Astrocyte (in vitro differentiated cells and primary cell): ENCODE measurements around the gene PTPRN2. TPM values are rescaled to one million over a fixed set of nuclear protein-coding genes. Genes with fewer than 3 reads are reported as not detected.

ENCODE experiments used
- DNase-seq: peaks from one replicate; pipeline ENCODE4 v3.0.0-alpha.2; 2010; ENCODE audit warnings: low read depth
- FAIRE-seq: peaks from 2 replicates; lab custom pipeline; 2011; peaks lifted over from hg19 to GRCh38; lab: Jason Lieb, UNC
- H2AFZ ChIP-seq: 2 replicates; pipeline ENCODE4 v1.6.0; 2012; ENCODE audit warnings: low read depth, low read length, inconsistent platforms
- H3K27ac ChIP-seq: 2 replicates; pipeline ENCODE4 v1.5.1; 2011; ENCODE audit warnings: low read depth, low read length, inconsistent platforms
- H3K27me3 ChIP-seq: 2 replicates; pipeline ENCODE4 v1.6.0; 2011; ENCODE audit warnings: low read length, inconsistent platforms; ENCODE audit not compliant: insufficient read depth
- H3K36me3 ChIP-seq: 2 replicates; pipeline ENCODE4 v1.5.1; 2011; ENCODE audit warnings: low read length, inconsistent platforms; ENCODE audit not compliant: insufficient read depth
- H3K4me1 ChIP-seq: 2 replicates; pipeline ENCODE4 v1.5.1; 2011; ENCODE audit warnings: low read length, inconsistent platforms; ENCODE audit not compliant: insufficient read depth
- H3K4me2 ChIP-seq: 2 replicates; pipeline ENCODE4 v1.6.0; 2012; ENCODE audit warnings: low read length, inconsistent platforms
- H3K4me3 ChIP-seq: 2 replicates; pipeline ENCODE4 v1.5.1; 2011; ENCODE audit warnings: low read depth, mild to moderate bottlenecking, low read length, inconsistent platforms; ENCODE audit not compliant: insufficient read depth
- H3K79me2 ChIP-seq: 2 replicates; pipeline ENCODE4 v1.6.0; 2012; ENCODE audit warnings: mild to moderate bottlenecking, low read length, inconsistent platforms; ENCODE audit not compliant: insufficient read depth
- H3K9ac ChIP-seq: 2 replicates; pipeline ENCODE4 v1.6.0; 2012; ENCODE audit warnings: mild to moderate bottlenecking, low read length, inconsistent platforms
- H3K9me3 ChIP-seq: 2 replicates; pipeline ENCODE4 v1.5.1; 2012; ENCODE audit warnings: low read depth, mild to moderate bottlenecking, low read length, inconsistent platforms; ENCODE audit not compliant: insufficient read depth
- H4K20me1 ChIP-seq: 2 replicates; pipeline ENCODE4 v1.6.0; 2012; ENCODE audit warnings: low read length, inconsistent platforms; ENCODE audit not compliant: insufficient read depth
- H3K27ac Mint-ChIP-seq: one replicate; pipeline ENCODE4 v1.8.0; 2021; ENCODE audit warnings: mild to moderate bottlenecking, mixed read lengths; ENCODE audit not compliant: unreplicated experiment
- H3K27me3 Mint-ChIP-seq: one replicate; pipeline ENCODE4 v1.8.0; 2021; ENCODE audit warnings: low read depth, mixed read lengths; ENCODE audit not compliant: unreplicated experiment
- H3K36me3 Mint-ChIP-seq: one replicate; pipeline ENCODE4 v1.8.0; 2021; ENCODE audit warnings: low read depth, mixed read lengths; ENCODE audit not compliant: unreplicated experiment
- H3K4me1 Mint-ChIP-seq: one replicate; pipeline ENCODE4 v1.8.0; 2021; ENCODE audit warnings: low read depth, mixed read lengths; ENCODE audit not compliant: unreplicated experiment
- H3K4me3 Mint-ChIP-seq: one replicate; pipeline ENCODE4 v1.8.0; 2021; ENCODE audit warnings: mild to moderate bottlenecking, moderate library complexity, mixed read lengths; ENCODE audit not compliant: unreplicated experiment
- H3K9me3 Mint-ChIP-seq: one replicate; pipeline ENCODE4 v1.8.0; 2021; ENCODE audit warnings: mild to moderate bottlenecking, mixed read lengths; ENCODE audit not compliant: unreplicated experiment
- CTCF ChIP-seq: IDR thresholded peaks from 2 replicates; pipeline ENCODE4 v1.5.1; 2011; ENCODE audit warnings: low read depth, mild to moderate bottlenecking, inconsistent platforms, low read length, moderate library complexity; ENCODE audit not compliant: insufficient read depth
- EZH2 ChIP-seq: IDR thresholded peaks from 2 replicates; pipeline ENCODE4 v1.6.1; 2012; ENCODE audit warnings: mild to moderate bottlenecking, low read length, inconsistent platforms; ENCODE audit not compliant: insufficient read depth
- total RNA-seq: library from RNA; stranded (reverse); gene quantifications from 2 replicates; pipeline ENCODE4 v1.2.1, GENCODE V29; 2021

The PTPRN2 gene
- total RNA-seq, 1 donor from 2014 or later: 0.09 TPM

- no peak overlapping the region for H3K4me3 Mint-ChIP-seq
- H4K20me1 ChIP-seq: no peaks in the 10 kb centered on the region
- no peaks in the 10 kb centered on the region for H3K27me3 ChIP-seq
- H3K27me3 Mint-ChIP-seq: peaks cover under 1% of the 10 kb centered on the region
- DNase-seq: no peak
- no peak overlapping the region for H3K9ac ChIP-seq
- no peak overlapping the region for H3K27ac ChIP-seq
- H2AFZ ChIP-seq: no peak overlapping the region
- no peak for TF ChIP-seq CTCF
- no peak for TF ChIP-seq EZH2
- H3K9me3 ChIP-seq: peaks cover 6% of the 10 kb centered on the region
- H3K36me3 ChIP-seq: no peaks in the 10 kb centered on the region
- no peak for FAIRE-seq
- no peaks in the 10 kb centered on the region for H3K36me3 Mint-ChIP-seq
- no peaks in the 10 kb centered on the region for H3K4me1 ChIP-seq
- H3K4me1 Mint-ChIP-seq: no peaks in the 10 kb centered on the region
- peaks cover 4% of the 10 kb centered on the region for H3K9me3 Mint-ChIP-seq
- H3K79me2 ChIP-seq: no peaks in the 10 kb centered on the region
- no peak overlapping the region for H3K27ac Mint-ChIP-seq
- H3K4me3 ChIP-seq: no peak overlapping the region
- H3K4me2 ChIP-seq: no peak overlapping the region
Observed at GRCh38 chr7:158500651-158501052, 87.0 kb downstream of the PTPRN2 start.

- peaks cover 4% of the 10 kb centered on the region for H3K9me3 Mint-ChIP-seq
- no peaks in the 10 kb centered on the region for H4K20me1 ChIP-seq
- DNase-seq (no peak), FAIRE-seq (no peak)
- H3K79me2 ChIP-seq: no peaks in the 10 kb centered on the region
- no peak overlapping the region for H3K4me3 Mint-ChIP-seq
- H3K9ac ChIP-seq: no peak overlapping the region
- no peaks in the 10 kb centered on the region for H3K36me3 Mint-ChIP-seq
- no peak for TF ChIP-seq EZH2
- no peak for TF ChIP-seq CTCF
- H3K4me3 ChIP-seq: no peak overlapping the region
- no peaks in the 10 kb centered on the region for H3K4me1 Mint-ChIP-seq
- H3K27me3 ChIP-seq: no peaks in the 10 kb centered on the region
- no peak overlapping the region for H2AFZ ChIP-seq
- no peaks in the 10 kb centered on the region for H3K36me3 ChIP-seq
- H3K9me3 ChIP-seq: peaks cover 6% of the 10 kb centered on the region
- H3K27me3 Mint-ChIP-seq: peaks cover 13% of the 10 kb centered on the region
- no peak overlapping the region for H3K27ac ChIP-seq
- H3K4me2 ChIP-seq: no peak overlapping the region
- H3K4me1 ChIP-seq: no peaks in the 10 kb centered on the region
- no peak overlapping the region for H3K27ac Mint-ChIP-seq
Observed at GRCh38 chr7:158499082-158499455, 88.6 kb downstream of the PTPRN2 start.

GRCh38 chr7:158498443-158499081, 89.1 kb downstream of the PTPRN2 start:
- Histone ChIP-seq H3K4me2 (no peak overlapping the region), H3K27ac (no peak overlapping the region), H3K9ac (no peak overlapping the region), H2AFZ (no peak overlapping the region), H3K9me3 (peaks cover 6% of the 10 kb centered on the region), H3K4me1 (no peaks in the 10 kb centered on the region), H3K79me2 (no peaks in the 10 kb centered on the region), H3K27me3 (no peaks in the 10 kb centered on the region), H3K36me3 (no peaks in the 10 kb centered on the region), H3K4me3 (no peak overlapping the region), H4K20me1 (no peaks in the 10 kb centered on the region)
- Mint-ChIP-seq H3K36me3 (no peaks in the 10 kb centered on the region), H3K27me3 (peaks cover 13% of the 10 kb centered on the region), H3K4me1 (no peaks in the 10 kb centered on the region), H3K4me3 (no peak overlapping the region), H3K27ac (no peak overlapping the region), H3K9me3 (peaks cover 4% of the 10 kb centered on the region)
- no peak for TF ChIP-seq CTCF
- DNase-seq (no peak), FAIRE-seq (no peak)
